Fibroblast of villous mesenchyme (primary cell): ENCODE measurements around the gene ACTBL2. TPM values are rescaled to one million over a fixed set of nuclear protein-coding genes. Genes with fewer than 3 reads are reported as not detected.

ENCODE experiments used
- DNase-seq: peaks from one replicate; pipeline ENCODE4 v3.0.0-alpha.2; 2010; ENCODE audit warnings: low read depth
- H3K4me3 ChIP-seq: 2 replicates; pipeline ENCODE4 v1.5.1; 2011; ENCODE audit warnings: low read depth, mild to moderate bottlenecking, low read length
- total RNA-seq: library from RNA; depleted of rRNA; stranded (reverse); fragments of >200 nt; gene quantifications from 2 replicates; pipeline ENCODE4 v1.2.3, GENCODE V29; 2012
- TF ChIP-seq, protein P1 (sequence below): IDR thresholded peaks from 2 replicates; pipeline ENCODE4 v1.5.1; 2012; ENCODE audit warnings: low read depth, mild to moderate bottlenecking, low read length; ENCODE audit not compliant: insufficient read depth

The ACTBL2 gene
- total RNA-seq, 1 donor = 0.43 TPM

DNA sequence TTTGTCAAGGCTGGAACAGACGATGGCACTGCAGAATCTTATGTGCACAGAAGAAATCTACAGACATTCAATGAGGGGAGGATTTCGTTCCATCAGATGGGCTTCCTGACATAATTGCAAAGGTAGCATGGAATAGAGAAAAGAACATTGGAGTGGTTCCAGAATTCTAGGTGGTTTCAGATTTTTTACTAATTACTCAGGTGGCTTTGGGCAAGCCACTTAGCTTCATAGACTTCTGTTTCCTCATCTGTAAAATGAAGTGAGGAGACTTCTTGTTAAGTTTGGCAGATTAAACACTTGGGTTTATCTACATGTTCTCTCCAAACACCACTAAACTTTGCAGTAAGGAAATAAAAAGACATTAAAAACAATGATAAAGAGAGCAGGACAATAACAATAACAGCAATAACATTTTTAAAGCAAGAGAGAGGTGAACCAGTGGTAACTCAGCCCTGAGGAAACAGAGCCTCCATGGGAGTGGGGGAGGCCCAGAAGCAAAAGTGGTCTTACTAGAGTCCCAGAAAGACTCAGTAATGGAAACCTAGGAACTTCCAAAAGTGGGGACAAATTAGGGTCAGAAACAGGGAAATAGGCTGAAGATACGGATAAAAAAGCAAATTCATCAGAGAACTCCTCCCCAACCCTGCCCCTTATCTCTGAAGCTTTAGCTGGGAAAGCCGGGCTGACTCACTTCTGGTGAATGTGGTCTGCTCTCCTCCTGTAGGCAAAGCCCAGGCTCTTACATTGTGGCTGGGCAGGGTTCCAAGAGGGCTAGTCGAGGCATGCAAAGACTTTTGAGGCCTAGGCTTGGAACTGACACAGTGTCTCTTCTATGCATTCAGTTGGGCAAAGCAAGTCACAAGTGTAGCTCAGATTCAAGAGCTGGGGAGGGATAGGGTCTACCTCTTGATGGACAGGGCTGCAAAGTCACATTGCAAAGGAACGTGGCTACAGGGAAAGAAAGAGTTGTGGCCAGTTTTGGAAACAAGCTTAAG is 11.8 kb upstream of the ACTBL2 start:
- TF ChIP-seq, protein P1, sequence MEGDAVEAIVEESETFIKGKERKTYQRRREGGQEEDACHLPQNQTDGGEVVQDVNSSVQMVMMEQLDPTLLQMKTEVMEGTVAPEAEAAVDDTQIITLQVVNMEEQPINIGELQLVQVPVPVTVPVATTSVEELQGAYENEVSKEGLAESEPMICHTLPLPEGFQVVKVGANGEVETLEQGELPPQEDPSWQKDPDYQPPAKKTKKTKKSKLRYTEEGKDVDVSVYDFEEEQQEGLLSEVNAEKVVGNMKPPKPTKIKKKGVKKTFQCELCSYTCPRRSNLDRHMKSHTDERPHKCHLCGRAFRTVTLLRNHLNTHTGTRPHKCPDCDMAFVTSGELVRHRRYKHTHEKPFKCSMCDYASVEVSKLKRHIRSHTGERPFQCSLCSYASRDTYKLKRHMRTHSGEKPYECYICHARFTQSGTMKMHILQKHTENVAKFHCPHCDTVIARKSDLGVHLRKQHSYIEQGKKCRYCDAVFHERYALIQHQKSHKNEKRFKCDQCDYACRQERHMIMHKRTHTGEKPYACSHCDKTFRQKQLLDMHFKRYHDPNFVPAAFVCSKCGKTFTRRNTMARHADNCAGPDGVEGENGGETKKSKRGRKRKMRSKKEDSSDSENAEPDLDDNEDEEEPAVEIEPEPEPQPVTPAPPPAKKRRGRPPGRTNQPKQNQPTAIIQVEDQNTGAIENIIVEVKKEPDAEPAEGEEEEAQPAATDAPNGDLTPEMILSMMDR = no peak
- no peak overlapping the region for H3K4me3 ChIP-seq
- peak; percentile 98 for DNase-seq

DNA sequence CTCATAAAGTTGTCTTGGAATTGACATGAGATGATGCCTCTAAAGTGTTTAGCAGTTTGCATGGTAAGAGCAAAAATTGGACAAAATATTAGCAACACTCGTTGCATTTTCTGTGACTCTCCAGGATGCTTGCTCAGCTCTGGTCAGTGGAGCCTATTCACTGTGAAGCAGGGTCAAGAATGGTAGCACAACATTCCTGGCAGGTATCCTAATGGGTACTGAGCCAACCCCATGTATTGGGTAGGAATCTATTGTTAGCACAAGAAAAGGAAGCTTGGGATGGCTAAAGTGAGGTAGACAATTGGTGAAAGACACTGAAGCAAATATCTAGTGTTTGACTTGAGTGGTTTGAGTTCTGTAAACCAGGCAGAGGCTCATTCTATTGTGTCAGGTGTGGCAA is 10.4 kb upstream of the ACTBL2 start:
- H3K4me3 ChIP-seq = no peak overlapping the region
- TF ChIP-seq, protein P1 = no peak
- no peak for DNase-seq

DNA sequence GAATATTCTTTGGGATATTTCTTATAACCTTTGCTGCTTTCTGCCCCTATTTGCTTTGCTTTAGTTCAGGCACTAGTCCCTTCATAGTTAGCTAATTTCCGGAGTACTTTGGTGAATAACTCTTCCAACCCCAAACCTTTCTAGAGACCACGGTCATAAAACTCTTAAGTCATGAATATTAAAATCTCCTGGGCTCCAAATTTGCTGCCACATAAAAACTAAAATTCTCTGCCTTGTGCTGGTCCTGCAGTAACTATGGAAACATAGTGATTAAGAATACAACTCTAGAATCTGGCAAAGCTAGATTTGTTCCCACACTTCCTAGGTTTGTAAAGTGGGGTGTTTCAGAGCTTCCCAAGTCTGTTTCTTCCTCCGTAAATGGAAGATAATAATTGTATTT is 10.0 kb upstream of the ACTBL2 start:
- no peak overlapping the region for H3K4me3 ChIP-seq
- TF ChIP-seq, protein P1 = no peak
- no peak for DNase-seq

DNA sequence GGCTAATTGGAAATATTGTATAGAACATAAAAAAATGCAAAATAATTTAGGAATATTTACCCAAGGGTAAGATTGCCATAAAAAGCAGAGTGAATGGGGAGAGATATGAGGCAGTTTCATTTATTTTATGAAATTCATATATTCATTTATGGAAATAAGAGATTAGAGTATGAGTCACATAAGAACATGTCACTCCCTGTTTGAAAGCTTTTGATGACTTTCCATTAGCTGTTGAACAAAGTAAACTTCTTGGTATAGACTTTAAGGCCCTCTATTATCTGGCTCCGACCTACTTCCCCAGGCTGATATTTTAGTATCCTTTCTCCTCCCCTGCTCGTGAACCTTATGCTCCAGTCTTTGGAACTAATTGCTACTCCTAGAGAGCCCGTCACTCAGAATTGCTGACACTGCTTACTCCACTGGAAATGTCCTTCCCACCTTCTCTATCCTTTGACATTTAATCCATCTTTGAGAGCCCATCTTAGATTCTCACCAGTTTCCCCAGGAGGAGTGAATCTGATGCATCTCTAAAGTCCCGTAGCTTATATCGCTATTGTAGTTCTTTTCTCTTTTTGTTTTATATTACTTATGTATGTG is 8.9 kb upstream of the ACTBL2 start:
- DNase-seq = no peak
- TF ChIP-seq, protein P1 = no peak
- no peak overlapping the region for H3K4me3 ChIP-seq

DNA sequence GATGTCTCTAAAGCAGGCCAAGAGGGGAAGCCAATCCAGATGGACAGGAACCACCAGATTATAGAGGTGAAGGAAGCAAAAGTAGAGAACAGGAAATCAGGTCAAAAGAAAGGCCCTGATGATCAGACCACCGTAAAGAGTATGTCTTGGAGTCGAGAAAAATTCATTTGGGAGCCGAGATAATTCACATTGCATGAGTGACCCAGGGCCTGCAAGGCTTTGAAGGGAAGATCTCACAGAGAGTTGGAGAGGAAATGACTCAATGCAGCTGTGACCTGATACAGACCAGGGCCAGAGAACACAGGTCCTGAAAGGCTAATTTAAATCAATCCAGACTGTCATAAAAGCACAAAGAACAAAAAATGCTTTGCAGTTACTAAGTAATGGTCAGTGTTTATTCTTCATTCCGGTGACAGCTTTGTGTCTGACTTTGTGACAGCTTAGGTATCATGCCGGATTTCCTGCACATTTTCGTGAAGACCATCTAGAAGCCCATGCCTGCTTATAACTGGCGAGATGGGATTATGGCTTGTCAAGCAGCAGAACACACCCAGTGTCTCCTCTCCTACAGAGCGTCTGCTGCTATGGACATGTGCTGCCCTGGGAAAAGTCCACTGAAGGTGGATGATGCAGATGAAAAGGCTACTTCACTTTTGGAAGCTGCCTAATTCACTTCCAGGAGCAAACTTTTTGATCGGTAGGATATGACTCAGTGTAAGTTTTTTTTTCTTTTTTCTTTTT is 5.8 kb upstream of the ACTBL2 start:
- peak; percentile 91 for DNase-seq
- H3K4me3 ChIP-seq = no peak overlapping the region
- TF ChIP-seq, protein P1 = no peak

DNA sequence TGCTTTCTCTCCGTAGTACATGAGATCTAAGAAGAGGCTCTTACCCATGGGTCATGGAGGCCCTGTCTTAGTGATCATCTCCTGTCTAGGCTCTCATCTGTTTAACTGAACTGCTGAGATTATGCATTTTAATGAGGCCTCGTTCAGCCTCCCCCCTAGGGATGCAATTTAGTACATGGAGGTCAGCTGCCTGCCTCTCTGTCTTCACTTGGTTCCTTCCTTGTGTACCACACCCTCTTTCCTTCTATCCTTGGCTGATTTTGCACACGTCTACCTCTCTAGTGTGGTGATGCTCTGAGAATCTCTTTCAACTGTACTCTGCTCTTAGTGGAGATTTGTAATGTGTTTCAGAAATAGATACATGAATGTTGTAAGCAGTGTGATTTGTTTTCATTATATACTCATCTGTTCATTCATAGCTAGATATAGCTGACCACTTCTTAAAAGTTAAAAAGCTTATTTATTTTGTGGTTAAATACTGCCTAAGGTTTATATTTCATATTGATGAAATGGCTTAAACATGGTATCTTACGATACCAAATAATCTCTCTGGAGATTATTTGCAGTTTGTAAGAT is 3.5 kb upstream of the ACTBL2 start:
- TF ChIP-seq, protein P1 = no peak
- no peak overlapping the region for H3K4me3 ChIP-seq
- DNase-seq = peak; percentile 81
